B cell (primary cell): Measurements from ENCODE around the gene CD274. TPM values are rescaled to one million over a fixed set of nuclear protein-coding genes. Genes with fewer than 3 reads are reported as not detected.
"Not testable (repeated sequence)": the region's sequence is repeated elsewhere in the genome, so short reads cannot be mapped to it uniquely, and the experiment has no call there.

Experiments
- ATAC-seq: fragments of 200-7000 bp; cut with Tn5 transposase; one replicate; pipeline ENCODE4 v1.10.0; 2021; ENCODE audit warnings: low read depth, mild to moderate bottlenecking, moderate number of reproducible peaks, moderate library complexity
- CTCF ChIA-PET: fragments of 350-600 bp; sonication (Branson Sonifier 250); formaldehyde crosslinking; loops from one replicate; lab custom pipeline; 2021; ENCODE audit warnings: antibody characterized with exemption, inconsistent platforms; lab: Charles Lee
- POLR2A ChIA-PET: fragments of 350-600 bp; sonication (Branson Sonifier 250); formaldehyde crosslinking; loops from one replicate; lab custom pipeline; 2021; ENCODE audit warnings: antibody characterized with exemption; lab: Charles Lee
- DNase-seq: peaks from one replicate; pipeline ENCODE4 v3.0.0; 2013
- H2AFZ ChIP-seq: 2 replicates; pipeline ENCODE4 v1.6.1; 2012; ENCODE audit warnings: mild to moderate bottlenecking, low read depth, low read length; ENCODE audit not compliant: insufficient read depth, poor library complexity, severe bottlenecking
- H3K27ac ChIP-seq, 2 donors: 1 replicate in 1 of 2; 2 replicates in 1 of 2; pipeline ENCODE4 v1.5.1; 2012 to 2013; ENCODE audit warnings: low read length in 2 of 2, mild to moderate bottlenecking in 2 of 2, moderate library complexity in 1 of 2
- H3K27me3 ChIP-seq, 4 experiments: fragments of 200-600 bp in 1 of 4; sonication (generic) in 1 of 4; replicated peaks in 1 of 4; 1 replicate in 2 of 4; 2 replicates in 2 of 4; pipeline versions ENCODE4 v1.6.1 to v1.7.0; 2013 to 2016; ENCODE audit warnings: low read length in 3 of 4, mild to moderate bottlenecking in 2 of 4, mixed read lengths in 1 of 4, moderate library complexity in 1 of 4; ENCODE audit not compliant: insufficient read depth in 4 of 4, control insufficient read depth in 3 of 4; ENCODE audit errors: control extremely low read depth in 1 of 4
- H3K36me3 ChIP-seq, 2 experiments: replicated peaks in 1 of 2; 1 replicate in 1 of 2; 2 replicates in 1 of 2; pipeline versions ENCODE4 v1.6.1 to v1.7.1; 2013; ENCODE audit warnings: low read length in 1 of 2; ENCODE audit not compliant: insufficient read depth in 2 of 2, control insufficient read depth in 1 of 2; ENCODE audit errors: control extremely low read depth in 1 of 2, extremely low read depth in 1 of 2
- H3K4me1 ChIP-seq, 2 donors: fragments of 200-600 bp in 1 of 2; sonication (generic) in 1 of 2; 1 replicate in 1 of 2; 2 replicates in 1 of 2; pipeline versions ENCODE4 v1.5.1 to v1.6.1; 2013 to 2017; ENCODE audit warnings: low read length in 2 of 2; ENCODE audit not compliant: control insufficient read depth in 2 of 2, insufficient read depth in 2 of 2
- H3K4me2 ChIP-seq: replicated peaks from 2 replicates; pipeline ENCODE3; 2012; ENCODE audit warnings: mild to moderate bottlenecking, low read depth, low read length; ENCODE audit not compliant: poor library complexity, severe bottlenecking
- H3K4me3 ChIP-seq, 5 experiments: fragments of 200-600 bp in 1 of 5; sonication (generic) in 1 of 5; 1 replicate in 3 of 5; 2 replicates in 2 of 5; pipeline versions ENCODE4 v1.5.1 to v1.7.0; 2011 to 2016; ENCODE audit warnings: low read length in 4 of 5, mild to moderate bottlenecking in 4 of 5, low read depth in 2 of 5, control low read depth in 1 of 5, moderate library complexity in 1 of 5; ENCODE audit not compliant: insufficient read depth in 1 of 5; ENCODE audit errors: control extremely low read depth in 1 of 5, extremely low read depth in 1 of 5
- H3K79me2 ChIP-seq: fragments of 200-600 bp; sonication (generic); one replicate; pipeline ENCODE4 v1.6.0; 2016; ENCODE audit warnings: low read length; ENCODE audit not compliant: control insufficient read depth, insufficient read depth
- H3K9ac ChIP-seq: fragments of 200-600 bp; sonication (generic); 2 replicates; pipeline ENCODE4 v1.6.1; 2017; ENCODE audit warnings: mild to moderate bottlenecking, low read length, moderate library complexity
- H3K9me3 ChIP-seq, 3 donors: one replicate each; pipeline versions ENCODE4 v1.6.1 to v1.7.1; 2013; ENCODE audit warnings: low read length in 2 of 3; ENCODE audit not compliant: control insufficient read depth in 2 of 3, insufficient read depth in 1 of 3; ENCODE audit errors: control extremely low read depth in 1 of 3
- H4K20me1 ChIP-seq: 2 replicates; pipeline ENCODE4 v1.6.0; 2012; ENCODE audit warnings: mild to moderate bottlenecking, low read length; ENCODE audit not compliant: insufficient read depth, control insufficient read depth, poor library complexity, severe bottlenecking
- H3K27ac Mint-ChIP-seq: one replicate; pipeline ENCODE4 v1.8.0; 2021; ENCODE audit warnings: mixed read lengths
- H3K27me3 Mint-ChIP-seq: one replicate; pipeline ENCODE4 v1.8.0; 2021; ENCODE audit warnings: mixed read lengths
- H3K4me1 Mint-ChIP-seq: one replicate; pipeline ENCODE4 v1.8.0; 2021; ENCODE audit warnings: mixed read lengths
- H3K4me3 Mint-ChIP-seq: one replicate; pipeline ENCODE4 v1.8.0; 2021; ENCODE audit warnings: mixed read lengths
- H3K9me3 Mint-ChIP-seq: one replicate; pipeline ENCODE4 v1.8.0; 2022; ENCODE audit warnings: mixed read lengths; ENCODE audit not compliant: insufficient read depth
- EZH2 ChIP-seq: IDR thresholded peaks from 2 replicates; pipeline ENCODE4 v1.6.1; 2012; ENCODE audit warnings: borderline replicate concordance, low read depth, mild to moderate bottlenecking, moderate library complexity, low read length; ENCODE audit not compliant: insufficient read depth, poor library complexity, severe bottlenecking
- WGBS: methylation state at CpG from one replicate; pipeline ENCODE4 v1.1.5; 2013; ENCODE audit warnings: missing lambda C conversion rate; ENCODE audit not compliant: insufficient coverage; 5-methylcytosine and 5-hydroxymethylcytosine counted together
- intact Hi-C: fragments of 100-400 bp; cut with micrococcal nuclease; formaldehyde crosslinking; loops from one replicate; pipeline ENCODE4 v1.10.0; 2022
- polyA plus RNA-seq: library from polyadenylated mRNA; depleted of rRNA; stranded (reverse); fragments of >200 nt; gene quantifications from 2 replicates; pipeline ENCODE4 v1.2.3, GENCODE V29; 2012
- total RNA-seq, 2 donors: library from RNA; stranded (reverse); fragments of 120-200 nt in 1 of 2; gene quantifications; 1 replicate in 1 of 2; 2 replicates in 1 of 2; pipeline versions ENCODE4 v1.2.3 to v1.2.4, GENCODE V29; 2013 to 2022
- TF ChIP-seq, protein P1 (sequence below): fragments of 200-600 bp; IDR thresholded peaks from one replicate; pipeline ENCODE4 v1.8.0; 2022; ENCODE audit warnings: antibody characterized with exemption, mild to moderate bottlenecking

The CD274 gene
- total and polyA plus RNA-seq, 2 donors (not counting 1 experiment from before 2014, with no cell fraction given), result 1.4 to 7.0 TPM

DNA sequence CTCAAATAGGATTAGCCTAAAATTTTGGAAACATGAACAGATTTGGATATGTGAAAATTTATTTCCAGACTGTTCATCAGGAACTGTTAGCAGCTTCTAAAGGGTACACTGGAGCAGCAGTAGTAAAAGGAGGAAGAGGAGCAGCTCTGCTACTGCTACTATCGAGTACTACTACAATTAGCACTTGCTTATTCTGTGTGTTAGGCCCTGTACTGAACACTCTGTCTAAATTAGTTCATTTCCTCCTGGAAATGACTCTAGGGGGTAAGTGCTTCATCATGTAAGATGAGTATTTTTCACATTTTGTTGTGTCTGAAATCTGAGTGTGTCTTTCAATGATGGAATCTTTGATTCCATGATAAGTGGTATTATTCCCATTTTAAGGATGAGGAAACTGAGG, 9.8 kb downstream of the CD274 start:
- H3K9me3 ChIP-seq, result peaks cover 0 to 6% (median 0%) of the 10 kb centered on the region in 3 donors
- H2AFZ ChIP-seq, result no peak overlapping the region
- no CpG with 5 or more reads among the region's 1 CpG for WGBS
- H3K4me3 ChIP-seq, result no peak overlapping the region
- no peaks in the 10 kb centered on the region for H3K36me3 ChIP-seq
- H3K4me2 ChIP-seq, result no peak overlapping the region
- DNase-seq (no peak), ATAC-seq (no peak)
- ChIA-PET CTCF (interaction anchor here (0.6 to 3.0 kb wide), 4 partner anchors 18 to 140 kb away, joined by 3 to 9 read pairs (median 3); no protein-coding TSS in a partner anchor), POLR2A (no interaction called here)
- H4K20me1 ChIP-seq, result no peaks in the 10 kb centered on the region
- no peak overlapping the region for H3K4me3 Mint-ChIP-seq
- TF ChIP-seq, protein P1, sequence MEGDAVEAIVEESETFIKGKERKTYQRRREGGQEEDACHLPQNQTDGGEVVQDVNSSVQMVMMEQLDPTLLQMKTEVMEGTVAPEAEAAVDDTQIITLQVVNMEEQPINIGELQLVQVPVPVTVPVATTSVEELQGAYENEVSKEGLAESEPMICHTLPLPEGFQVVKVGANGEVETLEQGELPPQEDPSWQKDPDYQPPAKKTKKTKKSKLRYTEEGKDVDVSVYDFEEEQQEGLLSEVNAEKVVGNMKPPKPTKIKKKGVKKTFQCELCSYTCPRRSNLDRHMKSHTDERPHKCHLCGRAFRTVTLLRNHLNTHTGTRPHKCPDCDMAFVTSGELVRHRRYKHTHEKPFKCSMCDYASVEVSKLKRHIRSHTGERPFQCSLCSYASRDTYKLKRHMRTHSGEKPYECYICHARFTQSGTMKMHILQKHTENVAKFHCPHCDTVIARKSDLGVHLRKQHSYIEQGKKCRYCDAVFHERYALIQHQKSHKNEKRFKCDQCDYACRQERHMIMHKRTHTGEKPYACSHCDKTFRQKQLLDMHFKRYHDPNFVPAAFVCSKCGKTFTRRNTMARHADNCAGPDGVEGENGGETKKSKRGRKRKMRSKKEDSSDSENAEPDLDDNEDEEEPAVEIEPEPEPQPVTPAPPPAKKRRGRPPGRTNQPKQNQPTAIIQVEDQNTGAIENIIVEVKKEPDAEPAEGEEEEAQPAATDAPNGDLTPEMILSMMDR, result no peak
- TF ChIP-seq EZH2, result no peak
- H3K4me1 ChIP-seq, result peaks cover 0 to 4% of the 10 kb centered on the region in 2 donors
- no peak overlapping the region for H3K27ac Mint-ChIP-seq
- no peak overlapping the region for H3K9ac ChIP-seq
- H3K27me3 ChIP-seq, result no peaks in the 10 kb centered on the region
- H3K79me2 ChIP-seq, result no peaks in the 10 kb centered on the region
- H3K27me3 Mint-ChIP-seq, result no peaks in the 10 kb centered on the region
- no peaks in the 10 kb centered on the region for H3K9me3 Mint-ChIP-seq
- intact Hi-C loops, result no loop called here
- peaks cover 17% of the 10 kb centered on the region for H3K4me1 Mint-ChIP-seq
- no peak overlapping the region for H3K27ac ChIP-seq

DNA sequence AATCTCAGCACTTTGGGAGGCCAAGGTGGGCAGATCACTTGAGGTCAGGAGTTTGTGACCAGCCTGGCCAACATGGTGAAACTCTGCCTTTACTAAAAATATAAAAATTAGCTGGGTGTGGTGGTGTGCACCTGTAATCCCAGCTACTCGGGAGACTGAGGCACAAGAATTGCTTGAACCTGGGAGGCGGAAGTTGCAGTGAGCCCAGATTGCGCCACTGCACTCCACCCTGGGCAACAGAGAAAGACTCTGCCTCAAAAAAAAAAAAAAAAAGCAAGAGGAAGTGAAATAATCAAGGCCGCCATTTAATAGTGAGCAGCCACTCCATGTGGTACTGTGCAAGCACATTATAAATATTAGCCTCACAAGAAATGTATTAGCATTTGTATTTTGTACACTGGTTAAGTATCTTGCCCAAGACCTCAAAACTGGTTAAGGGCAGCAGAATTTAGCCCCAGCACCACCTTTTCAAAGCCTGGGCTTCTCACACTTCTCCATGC, 14.5 kb downstream of the CD274 start:
- CTCF ChIA-PET, result interaction anchor here (1.3 kb wide), 1 partner anchor 26 kb away, joined by 5 read pairs; no protein-coding TSS in a partner anchor
- H3K4me3 ChIP-seq, H3K27ac ChIP-seq, H3K4me1 Mint-ChIP-seq, H3K27me3 ChIP-seq, ATAC-seq, H3K4me3 Mint-ChIP-seq, DNase-seq, H3K4me2 ChIP-seq, H2AFZ ChIP-seq, H3K27me3 Mint-ChIP-seq, H4K20me1 ChIP-seq, H3K9ac ChIP-seq, H3K9me3 Mint-ChIP-seq, H3K79me2 ChIP-seq, intact Hi-C loops, H3K27ac Mint-ChIP-seq, H3K4me1 ChIP-seq, H3K9me3 ChIP-seq, POLR2A ChIA-PET, H3K36me3 ChIP-seq: not testable (repeated sequence)
- 100% methylated on average over 3 of the region's 4 CpGs for WGBS
